ENCODE measurements around the gene HIC1. TPM values are rescaled to one million over a fixed set of nuclear protein-coding genes. Genes with fewer than 3 reads are reported as not detected.

The HIC1 gene
- total RNA-seq, 2 donors from 2014 or later, result 20.5 to 33.1 TPM

- intact Hi-C loops (cut with DNase I), result no loop called here
Observed at GRCh38 chr17:2017274-2017941, 37.5 kb upstream of the HIC1 start.

DNA sequence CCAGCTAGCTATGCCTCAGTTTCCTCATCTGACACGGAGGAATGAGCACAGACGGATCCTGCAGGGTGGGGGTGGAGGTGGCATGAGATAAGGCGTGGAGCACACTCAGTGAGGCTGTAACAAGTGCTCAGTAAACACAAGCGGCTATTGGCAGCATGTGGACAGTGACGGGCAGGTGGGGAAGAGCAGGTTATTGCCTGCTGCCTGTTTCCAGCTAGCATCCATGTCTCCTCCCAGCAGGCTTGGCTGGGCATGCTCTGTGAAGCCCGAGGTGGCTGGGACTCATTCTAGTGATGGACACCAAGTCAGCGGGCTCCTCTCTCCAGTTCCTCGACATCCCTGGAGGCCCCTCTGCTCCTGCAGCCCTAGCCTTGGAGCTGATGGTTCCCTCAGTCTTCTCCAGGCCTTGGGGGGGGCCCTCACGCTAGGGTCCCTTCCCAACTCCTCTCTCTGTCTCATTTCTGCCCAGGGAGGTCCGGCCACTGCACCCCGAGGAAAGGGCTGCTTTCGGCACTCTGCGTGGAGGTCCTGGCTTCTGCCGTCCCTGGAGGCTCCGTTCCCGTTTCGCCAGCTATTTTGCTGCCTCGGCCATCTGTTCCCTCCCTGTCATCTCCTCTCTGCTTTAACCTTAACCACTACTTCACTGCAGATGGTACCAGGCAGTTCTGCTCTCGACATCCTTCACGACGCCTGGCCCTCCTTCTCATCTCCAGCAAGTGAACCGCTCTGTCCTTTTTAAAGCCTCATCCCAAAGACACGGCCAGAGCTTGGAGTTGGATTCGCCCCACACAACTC, 36.0 kb upstream of the HIC1 start:
- H3K9me3 ChIP-seq, result no peaks in the 10 kb centered on the region
- 76% methylated on average over 24 of the region's 24 CpGs for WGBS
- H3K27ac ChIP-seq, result no peak overlapping the region
- intact Hi-C loops (cut with DNase I), result no loop called here
- no peak overlapping the region for H3K4me3 ChIP-seq
- H3K4me1 ChIP-seq (replicated peaks), result no peaks in the 10 kb centered on the region
- H3K27me3 ChIP-seq (replicated peaks; ENCODE audit: insufficient read depth), result no peaks in the 10 kb centered on the region
- H3K36me3 ChIP-seq, result no peaks in the 10 kb centered on the region
- TF ChIP-seq, protein P1, sequence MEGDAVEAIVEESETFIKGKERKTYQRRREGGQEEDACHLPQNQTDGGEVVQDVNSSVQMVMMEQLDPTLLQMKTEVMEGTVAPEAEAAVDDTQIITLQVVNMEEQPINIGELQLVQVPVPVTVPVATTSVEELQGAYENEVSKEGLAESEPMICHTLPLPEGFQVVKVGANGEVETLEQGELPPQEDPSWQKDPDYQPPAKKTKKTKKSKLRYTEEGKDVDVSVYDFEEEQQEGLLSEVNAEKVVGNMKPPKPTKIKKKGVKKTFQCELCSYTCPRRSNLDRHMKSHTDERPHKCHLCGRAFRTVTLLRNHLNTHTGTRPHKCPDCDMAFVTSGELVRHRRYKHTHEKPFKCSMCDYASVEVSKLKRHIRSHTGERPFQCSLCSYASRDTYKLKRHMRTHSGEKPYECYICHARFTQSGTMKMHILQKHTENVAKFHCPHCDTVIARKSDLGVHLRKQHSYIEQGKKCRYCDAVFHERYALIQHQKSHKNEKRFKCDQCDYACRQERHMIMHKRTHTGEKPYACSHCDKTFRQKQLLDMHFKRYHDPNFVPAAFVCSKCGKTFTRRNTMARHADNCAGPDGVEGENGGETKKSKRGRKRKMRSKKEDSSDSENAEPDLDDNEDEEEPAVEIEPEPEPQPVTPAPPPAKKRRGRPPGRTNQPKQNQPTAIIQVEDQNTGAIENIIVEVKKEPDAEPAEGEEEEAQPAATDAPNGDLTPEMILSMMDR (IDR thresholded peaks at IDR 0.05), result no peak
- TF ChIP-seq POLR2AphosphoS5 (IDR thresholded peaks at IDR 0.05) (peak; percentile 46), POLR2A (IDR thresholded peaks at IDR 0.05) (no peak)
- peak; percentile 54 for DNase-seq (ENCODE audit: low spot score)

More at GRCh38 chr17:2017274-2017941, 37.5 kb upstream of the HIC1 start:
- TF ChIP-seq POLR2AphosphoS5 (IDR thresholded peaks at IDR 0.05) (no peak), POLR2A (IDR thresholded peaks at IDR 0.05) (no peak)
- TF ChIP-seq, protein P1 (IDR thresholded peaks at IDR 0.05), result no peak
- no peaks in the 10 kb centered on the region for H3K9me3 ChIP-seq
- no peak overlapping the region for H3K27ac ChIP-seq
- H3K27me3 ChIP-seq (replicated peaks; ENCODE audit: insufficient read depth), result no peaks in the 10 kb centered on the region
- H3K36me3 ChIP-seq, result no peaks in the 10 kb centered on the region
- 85% methylated on average over 19 of the region's 19 CpGs for WGBS
- no peak for DNase-seq (ENCODE audit: low spot score)
- H3K4me3 ChIP-seq, result no peak overlapping the region
- no peaks in the 10 kb centered on the region for H3K4me1 ChIP-seq (replicated peaks)

GRCh38 chr17:2019723-2020122, 35.2 kb upstream of the HIC1 start:
- DNase-seq (ENCODE audit: low spot score), result no peak
- Histone ChIP-seq H3K27me3 (replicated peaks; ENCODE audit: insufficient read depth) (no peaks in the 10 kb centered on the region), H3K27ac (no peak overlapping the region), H3K4me3 (no peak overlapping the region), H3K9me3 (no peaks in the 10 kb centered on the region), H3K4me1 (replicated peaks) (no peaks in the 10 kb centered on the region), H3K36me3 (no peaks in the 10 kb centered on the region)
- TF ChIP-seq POLR2A (IDR thresholded peaks at IDR 0.05) (no peak), POLR2AphosphoS5 (IDR thresholded peaks at IDR 0.05) (no peak)
- TF ChIP-seq, protein P1 (IDR thresholded peaks at IDR 0.05), result no peak
- intact Hi-C loops (cut with DNase I), result no loop called here
- 88% methylated on average over 8 of the region's 8 CpGs for WGBS

DNA sequence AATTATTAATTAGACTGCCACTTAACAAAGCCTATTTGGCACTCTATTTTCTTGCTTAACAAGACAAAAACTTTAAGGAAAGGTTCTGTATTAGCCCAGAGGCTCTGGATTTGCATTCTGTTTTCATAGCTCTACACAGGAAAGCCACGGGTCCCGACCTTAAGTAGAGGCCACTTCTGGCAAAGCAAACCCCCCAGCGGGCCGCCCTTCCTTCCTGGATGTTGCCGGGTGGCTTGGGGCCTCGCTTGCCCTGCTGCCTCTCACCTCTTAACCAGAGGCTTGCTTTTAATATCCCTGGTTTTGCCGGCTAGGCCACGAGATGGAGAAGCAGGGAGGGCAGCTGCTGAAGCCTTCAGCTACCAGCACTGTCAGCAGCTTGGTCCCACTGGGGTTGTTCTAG, 34.2 kb upstream of the HIC1 start:
- Histone ChIP-seq H3K4me1 (replicated peaks) (no peaks in the 10 kb centered on the region), H3K36me3 (no peaks in the 10 kb centered on the region), H3K4me3 (no peak overlapping the region), H3K27ac (no peak overlapping the region), H3K9me3 (no peaks in the 10 kb centered on the region), H3K27me3 (replicated peaks; ENCODE audit: insufficient read depth) (no peaks in the 10 kb centered on the region)
- TF ChIP-seq, protein P1 (IDR thresholded peaks at IDR 0.05), result no peak
- TF ChIP-seq POLR2A (IDR thresholded peaks at IDR 0.05) (no peak), POLR2AphosphoS5 (IDR thresholded peaks at IDR 0.05) (no peak)
- intact Hi-C loops (cut with DNase I), result no loop called here
- no peak for DNase-seq (ENCODE audit: low spot score)
- WGBS, result 69% methylated on average over 8 of the region's 8 CpGs
